GM11168 (cell line): ENCODE results near the gene RAB10.
"Not testable (repeated sequence)": the region's sequence is repeated elsewhere in the genome, so short reads cannot be mapped to it uniquely, and the experiment has no call there.

Experiments used
- in situ Hi-C: fragments of 300-500 bp; cut with MboI; formaldehyde crosslinking; loops from one replicate; pipeline ENCODE4 v1.12.0; 2022; ENCODE audit warnings: low sequenced_read_pairs; ENCODE audit not compliant: unreplicated experiment

Gene RAB10

DNA sequence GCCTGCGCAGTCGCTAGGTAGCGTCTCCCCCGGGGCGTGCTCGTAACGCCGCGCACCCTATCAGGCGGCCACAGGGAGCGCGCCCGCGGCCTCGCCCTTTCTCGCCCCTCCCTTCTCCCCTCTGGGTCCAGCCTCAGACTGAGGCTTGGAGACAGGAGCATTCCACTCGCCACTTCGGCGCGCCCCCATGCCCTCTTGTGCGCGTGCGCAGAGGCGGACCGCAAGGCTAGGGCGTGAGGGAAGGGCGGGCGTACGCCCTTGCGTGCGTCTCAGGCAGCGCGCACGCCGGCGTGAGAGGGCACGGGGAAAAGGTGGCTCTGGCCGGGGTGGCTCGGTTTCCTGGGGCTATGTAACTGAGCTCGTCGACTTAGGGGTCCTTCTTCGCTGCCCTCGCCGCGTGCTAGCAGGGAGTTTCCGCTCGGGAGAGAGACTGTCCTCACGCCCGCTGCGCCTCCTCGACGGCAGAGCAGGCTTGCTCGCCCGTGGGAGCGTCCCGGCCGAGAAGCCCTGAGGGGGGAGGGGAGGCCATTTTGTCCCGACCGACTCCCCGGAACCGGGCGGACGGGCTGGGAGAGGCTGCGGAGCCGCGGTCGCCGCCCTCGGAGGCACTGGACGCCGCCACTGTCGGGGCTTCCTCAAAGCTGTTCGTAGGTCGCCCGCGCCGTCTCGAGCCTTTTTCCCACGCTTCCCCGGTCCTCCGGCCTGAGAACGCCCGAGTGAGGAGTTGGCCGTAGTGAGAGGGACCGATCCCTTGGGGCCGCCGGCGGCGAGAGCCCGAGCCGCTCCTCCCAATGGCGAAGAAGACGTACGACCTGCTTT is at the start of gene RAB10:
RAB10 (plus strand) TSS at position 267 of the 819 bp plus-strand sequence; CDS start at position 792, 525 bp downstream.
- in situ Hi-C loops: no loop called here

DNA sequence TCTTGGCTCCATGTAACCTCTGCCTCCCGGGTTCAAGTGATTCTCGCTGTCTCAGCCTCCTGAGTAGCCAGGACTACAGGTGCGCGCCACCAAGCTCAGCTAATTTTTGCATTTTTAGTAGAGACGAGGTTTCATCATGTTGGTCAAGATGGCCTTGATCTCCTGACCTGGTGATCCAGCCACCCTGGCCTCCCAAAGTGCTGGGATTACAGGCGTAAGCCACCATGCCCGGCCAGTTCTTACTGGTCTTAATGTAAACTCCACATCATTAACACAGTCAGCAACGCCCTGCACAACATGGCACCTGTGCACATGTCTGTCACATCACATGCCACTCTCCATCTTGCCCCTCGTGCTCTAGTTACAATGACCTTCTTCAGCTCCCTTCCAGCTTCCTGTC is 45.8 kb upstream of the RAB10 start:
- in situ Hi-C loops: loop anchor here (10.0 kb wide), 1 partner anchor 157 kb away; no protein-coding TSS in a partner anchor

DNA sequence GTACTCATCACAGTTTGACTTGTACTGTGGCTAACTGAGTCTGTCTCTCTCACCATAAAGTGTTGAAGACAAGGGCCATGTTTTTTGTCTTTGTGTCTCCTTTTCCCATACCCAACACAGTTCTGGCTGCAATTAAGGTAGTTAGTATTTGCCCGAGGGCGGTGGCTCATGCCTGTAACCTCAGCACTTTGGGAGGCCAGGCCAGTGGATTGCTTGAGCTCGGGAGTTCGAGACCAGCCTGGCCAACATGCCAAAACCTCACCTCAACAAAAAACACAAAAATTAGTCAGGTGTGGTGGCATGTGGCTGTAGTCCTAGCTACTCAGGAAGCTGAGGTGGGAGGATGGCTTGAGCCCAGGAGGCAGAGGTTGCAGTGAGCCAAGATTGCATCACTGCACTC is 44.7 kb upstream of the RAB10 start:
- in situ Hi-C loops: loop anchor here (10.0 kb wide), 1 partner anchor 156 kb away; no protein-coding TSS in a partner anchor

DNA sequence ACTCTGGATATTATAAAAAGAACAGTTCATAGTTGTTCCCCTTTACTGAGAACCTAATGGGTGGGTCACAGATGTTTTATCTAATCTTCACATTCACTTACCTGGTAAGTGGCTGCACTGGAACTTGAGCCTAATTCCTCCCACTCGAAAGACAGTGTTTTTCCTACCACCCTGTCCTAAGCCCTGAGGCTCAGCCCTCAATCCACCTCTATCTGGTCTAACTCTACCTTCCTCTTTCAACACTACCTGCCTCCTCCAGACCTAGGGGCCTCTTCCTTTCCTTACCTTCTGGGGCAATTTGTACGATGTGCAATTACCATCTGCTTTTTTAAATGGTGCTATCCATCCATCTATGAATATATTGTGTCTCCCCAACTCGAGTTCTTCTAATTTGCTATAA is 41.9 kb upstream of the RAB10 start:
- in situ Hi-C loops: no loop called here

DNA sequence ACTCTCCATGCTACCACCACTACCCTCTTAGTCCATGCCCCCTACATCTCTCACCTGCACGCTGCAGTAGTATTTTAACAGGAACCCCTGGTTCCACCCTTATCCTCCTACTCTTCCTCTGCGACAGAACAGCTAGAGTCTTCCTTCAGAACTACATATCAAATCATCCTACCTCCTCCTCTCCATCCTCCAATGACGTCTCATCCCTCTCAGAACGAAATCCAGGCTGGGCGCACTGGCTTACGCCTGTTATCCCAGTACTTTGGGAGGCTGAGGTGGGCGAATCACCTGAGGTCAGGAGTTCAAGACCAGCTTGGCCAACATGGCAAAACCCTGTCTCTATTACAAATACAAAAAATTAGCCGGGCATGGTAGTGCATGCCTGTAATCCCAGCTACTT is 41.3 kb upstream of the RAB10 start:
- in situ Hi-C loops: no loop called here

DNA sequence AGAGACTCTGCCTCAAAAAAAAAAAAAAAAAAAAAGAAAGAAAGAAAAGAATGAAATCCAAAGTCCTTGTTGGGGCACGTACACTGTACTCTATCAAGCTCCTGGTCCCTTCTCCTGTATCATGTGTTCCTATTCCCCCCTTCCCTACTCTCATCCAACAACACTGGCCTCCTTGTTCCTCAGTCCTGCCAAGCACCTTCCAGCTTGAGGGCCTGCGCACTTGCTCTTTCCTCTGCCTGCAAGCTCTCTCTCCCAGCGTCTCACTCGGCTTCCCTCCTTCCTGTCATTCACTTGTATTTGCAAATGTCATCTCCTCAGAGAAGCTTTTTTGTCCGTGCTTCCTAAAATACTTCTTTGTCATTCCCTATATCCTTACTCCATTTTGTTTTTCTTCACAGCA is 40.8 kb upstream of the RAB10 start:
- in situ Hi-C loops: no loop called here

DNA sequence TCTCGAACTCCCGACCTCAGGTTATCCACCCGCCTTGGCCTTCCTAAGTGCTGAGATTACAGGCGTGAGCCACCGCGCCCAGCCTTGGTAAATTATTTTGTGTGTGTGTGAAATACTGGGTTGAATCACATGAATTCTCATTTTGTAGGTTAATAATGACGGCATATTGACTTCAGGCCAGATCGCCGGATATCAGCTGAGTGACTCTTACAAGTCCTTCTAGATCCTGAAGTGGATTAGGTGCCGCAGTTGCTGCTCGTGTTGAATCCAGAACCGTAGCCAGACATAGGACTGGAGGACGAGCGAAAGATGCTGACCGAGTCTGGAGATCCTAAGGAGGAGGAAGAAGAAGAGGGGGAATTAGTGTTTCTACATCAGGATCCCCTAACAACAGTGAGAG is 39.4 kb upstream of the RAB10 start:
- in situ Hi-C loops: no loop called here

DNA sequence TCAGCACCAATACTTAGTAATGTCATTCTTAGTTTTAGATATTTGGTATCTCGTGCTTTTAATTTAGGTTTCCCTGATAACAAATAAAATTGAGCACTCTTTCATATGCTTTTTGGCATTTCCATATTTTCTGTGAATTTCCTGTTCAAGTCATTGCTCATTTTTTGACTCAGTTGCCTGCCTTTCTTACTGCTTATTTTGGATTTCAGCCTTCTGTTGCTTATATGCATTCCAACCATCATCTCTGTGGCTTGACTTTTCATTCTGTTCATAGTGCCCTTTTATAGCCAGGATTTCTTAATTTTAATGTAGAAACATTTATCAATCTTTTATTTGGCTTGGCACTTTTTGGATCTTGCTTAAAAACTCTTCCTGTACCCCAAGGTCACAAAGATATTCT is 37.0 kb upstream of the RAB10 start:
- in situ Hi-C loops: no loop called here

DNA sequence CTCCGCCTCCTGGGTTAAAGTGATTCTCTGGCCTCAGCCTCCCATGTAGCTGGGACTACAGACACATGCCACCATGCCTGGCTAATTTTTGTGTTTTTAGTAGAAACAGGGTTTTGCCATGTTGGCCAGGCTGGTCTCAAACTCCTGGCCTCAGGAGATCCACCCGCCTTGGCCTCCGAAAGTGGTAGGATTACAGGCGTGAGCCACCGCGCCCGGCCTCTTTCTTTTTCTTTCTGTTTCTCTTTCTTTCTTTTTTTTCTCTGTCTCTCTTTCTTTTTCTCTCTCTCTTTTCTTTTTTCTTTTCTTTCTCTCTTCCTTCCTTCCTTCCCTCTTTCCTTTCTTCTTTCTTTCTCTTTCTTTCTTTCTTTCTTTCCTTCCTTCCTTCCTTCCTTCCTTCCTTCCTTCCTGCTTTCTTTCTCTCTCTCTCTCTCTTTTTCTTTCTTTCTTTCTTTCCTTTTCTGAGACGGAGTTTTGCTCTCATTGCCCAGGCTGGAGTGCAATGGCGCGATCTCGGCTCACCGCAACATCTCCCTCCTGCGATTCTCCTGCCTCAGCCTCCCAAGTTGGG is 35.0 kb upstream of the RAB10 start:
- in situ Hi-C loops: not testable (repeated sequence)

DNA sequence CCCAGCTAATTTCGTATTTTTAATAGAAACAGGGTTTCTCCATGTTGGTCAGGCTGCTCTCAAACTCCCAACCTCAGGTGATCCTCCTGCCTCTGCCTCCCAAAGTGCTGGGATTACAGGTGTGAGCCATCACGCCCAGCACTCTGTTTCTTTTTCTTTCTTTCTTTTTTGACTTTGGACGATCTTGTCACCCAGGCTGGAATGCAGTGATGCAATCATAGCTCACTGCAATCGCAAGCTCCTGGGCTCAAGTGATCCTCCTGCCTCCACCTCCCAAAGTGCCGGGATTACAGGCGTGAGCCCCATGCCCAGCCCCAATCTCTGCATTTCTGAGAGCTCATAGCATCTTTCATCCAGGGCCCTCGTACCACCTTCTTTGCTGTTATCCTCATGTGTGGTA is 34.5 kb upstream of the RAB10 start:
- in situ Hi-C loops: not testable (repeated sequence)

DNA sequence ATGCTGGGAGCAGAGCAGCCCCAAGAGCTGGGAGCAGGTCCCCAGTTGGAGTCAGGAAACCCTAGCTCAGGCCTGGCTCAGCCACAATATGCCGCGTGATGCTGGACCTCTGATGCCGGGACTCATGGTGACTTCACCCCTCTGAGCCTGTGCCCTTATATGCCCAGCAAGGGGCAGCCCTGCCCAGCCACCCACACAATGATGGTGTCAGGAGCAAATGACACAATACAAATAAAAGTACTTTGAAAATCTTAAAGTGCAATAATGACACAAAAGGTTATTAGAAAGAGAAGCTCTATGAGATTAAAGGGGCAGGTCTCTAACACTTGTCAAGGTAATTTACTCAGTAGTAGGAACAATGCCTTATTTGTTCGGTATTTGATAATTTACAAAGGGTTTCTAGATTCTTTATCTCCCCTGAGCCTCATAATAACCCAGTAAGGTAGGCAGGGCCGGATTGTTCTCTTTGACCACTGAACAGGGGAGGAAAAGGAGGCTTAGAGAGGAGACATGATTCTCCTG is 33.3 kb upstream of the RAB10 start:
- in situ Hi-C loops: no loop called here

DNA sequence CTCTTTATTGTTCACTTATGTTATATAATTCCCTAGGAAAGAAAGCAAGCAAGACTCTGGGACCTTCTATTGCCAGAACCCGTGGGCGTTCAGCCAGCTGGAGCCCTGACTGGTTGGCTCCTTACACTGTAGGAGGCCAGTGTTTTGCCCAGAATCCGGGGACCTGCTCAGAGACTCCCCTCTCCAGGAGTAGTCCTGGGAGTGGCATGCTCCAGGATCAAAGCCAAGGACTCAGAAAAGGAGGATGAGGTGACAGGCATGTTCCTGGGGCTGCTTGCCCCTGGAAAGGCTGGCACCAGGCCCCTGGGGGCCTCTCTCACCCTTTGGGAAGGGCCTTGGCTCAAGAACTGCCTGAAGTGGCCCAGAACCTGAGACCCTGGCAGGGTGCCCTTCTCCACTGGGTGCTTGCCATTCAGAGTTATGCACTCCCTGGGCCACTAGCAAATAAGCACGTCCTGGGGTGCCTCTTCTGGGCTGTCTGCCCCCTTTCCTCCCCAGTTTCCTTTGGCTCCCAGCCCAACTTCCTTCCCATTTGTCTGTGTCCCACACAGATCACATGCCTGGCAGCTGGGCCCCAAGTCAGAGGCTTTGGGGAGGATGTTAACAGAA is 32.0 kb upstream of the RAB10 start:
- in situ Hi-C loops: no loop called here

DNA sequence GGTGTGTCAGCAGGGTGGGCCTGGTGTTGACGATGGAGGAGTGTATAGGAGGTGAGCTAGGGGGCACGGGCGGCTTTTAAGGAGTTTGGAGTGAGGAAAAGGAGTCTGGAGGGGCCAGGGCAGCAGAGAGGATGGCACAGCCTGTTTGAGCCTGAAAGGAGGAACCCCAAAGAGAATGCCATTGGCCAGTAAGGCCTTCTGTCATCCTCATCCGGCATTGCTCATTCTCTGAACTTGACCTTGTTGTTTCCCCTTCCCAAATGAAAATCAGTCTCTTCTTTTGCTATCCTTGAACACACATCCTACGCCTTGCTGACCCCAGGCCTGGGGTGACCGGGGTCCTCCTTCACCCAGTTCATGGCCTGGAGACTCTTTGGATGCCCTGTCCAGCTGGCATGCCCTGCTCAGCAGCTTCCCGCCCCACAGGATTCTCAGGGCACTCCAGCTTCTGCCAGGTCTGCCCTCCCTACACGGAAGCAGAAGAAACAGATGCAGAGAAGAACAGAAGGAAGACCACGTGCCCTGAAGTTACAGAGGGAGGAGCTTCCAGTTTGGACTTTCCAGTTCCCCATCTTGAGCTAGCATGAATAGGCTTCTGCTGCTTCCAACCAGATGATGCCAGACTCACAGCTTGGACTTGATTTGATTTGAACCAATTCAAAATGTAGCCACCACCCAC is 31.1 kb upstream of the RAB10 start:
- in situ Hi-C loops: no loop called here

DNA sequence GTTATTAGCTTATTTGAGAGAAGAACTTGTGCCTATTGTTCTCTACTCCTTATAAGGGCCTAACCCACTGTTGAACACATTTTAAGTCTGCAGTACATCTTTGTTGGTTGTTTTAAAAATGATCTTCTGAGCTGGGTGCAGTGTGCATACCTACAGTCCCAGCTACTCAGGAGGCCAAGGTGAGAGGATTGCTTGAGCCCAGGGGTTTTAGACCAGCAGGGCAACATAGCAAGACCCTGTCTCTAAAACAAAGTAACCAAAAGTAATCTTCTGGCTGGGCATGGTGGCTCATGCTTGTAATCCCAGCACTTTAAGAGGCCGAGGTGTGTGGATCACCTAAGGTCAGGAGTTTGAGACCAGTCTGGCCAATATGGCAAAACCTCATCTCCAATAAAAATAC is 25.8 kb upstream of the RAB10 start:
- in situ Hi-C loops: no loop called here

DNA sequence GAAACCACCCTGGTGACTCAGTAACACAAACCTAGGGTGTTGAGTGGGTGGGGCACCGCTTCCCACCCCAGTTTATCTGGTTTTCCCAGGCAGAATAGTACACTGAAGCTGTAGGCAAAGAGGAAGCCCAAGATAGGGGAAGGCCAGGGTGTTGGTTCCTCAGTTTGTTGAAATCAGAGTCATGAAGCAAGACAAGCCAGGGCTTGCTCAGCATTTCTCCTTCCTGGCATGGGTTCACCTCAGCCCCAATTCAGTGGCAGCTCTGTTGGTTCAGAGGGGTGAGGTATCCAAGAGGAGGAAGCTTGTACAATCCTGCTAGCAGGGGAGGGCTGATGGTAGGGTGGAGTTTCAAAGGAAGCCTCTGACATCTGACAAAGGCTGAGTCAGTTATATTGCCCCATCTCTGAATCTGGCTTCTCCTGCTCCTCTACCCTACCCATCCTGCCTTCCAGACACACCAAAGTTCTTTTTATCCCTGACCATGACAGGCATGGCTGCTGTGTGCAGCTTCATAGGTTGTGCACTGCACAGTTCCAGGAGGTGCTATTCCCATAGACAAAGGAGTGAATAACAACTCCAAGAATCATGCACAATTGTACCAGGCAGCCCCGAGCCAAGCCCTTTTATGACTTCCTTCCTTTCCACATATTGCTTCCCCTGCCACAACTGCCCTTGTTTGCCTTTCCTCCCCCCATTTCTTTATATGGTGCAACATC is 24.9 kb upstream of the RAB10 start:
- in situ Hi-C loops: no loop called here

DNA sequence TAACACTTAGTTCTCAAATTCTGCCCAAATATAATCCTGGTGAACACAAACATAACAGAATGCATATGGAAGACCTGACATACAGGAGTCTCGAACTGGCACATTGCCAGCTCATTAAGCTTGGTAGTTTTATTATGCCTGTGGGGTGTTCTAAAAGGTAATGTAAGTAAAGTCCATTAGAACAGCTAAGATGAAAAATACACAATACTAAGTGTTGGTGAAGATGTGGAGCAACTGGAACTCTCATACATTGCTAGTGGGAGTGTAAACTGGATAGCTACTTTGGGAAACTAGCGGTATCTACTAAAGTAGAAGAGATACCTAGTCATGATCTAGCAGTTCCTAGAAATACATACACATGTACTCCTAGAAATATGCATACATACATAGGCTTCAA is 24.3 kb upstream of the RAB10 start:
- in situ Hi-C loops: no loop called here

DNA sequence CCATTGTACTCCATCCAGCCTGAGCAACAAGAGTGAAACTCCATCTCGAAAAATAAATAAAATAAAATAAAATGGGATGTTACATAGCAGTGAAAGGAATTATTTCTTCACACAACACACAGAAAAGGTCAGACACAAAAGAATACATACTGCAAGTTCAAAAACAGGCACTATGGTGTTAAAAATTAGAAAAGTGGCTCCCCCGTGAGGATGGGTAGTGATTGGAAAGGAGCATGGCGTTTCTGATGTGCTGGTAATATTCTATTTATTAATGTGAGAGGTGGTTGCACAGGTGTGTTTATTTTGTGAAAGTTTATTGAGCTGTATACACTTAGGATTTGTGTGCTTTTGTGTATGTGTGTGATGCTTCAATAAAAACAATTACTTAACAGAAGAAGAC is 22.9 kb upstream of the RAB10 start:
- in situ Hi-C loops: no loop called here

DNA sequence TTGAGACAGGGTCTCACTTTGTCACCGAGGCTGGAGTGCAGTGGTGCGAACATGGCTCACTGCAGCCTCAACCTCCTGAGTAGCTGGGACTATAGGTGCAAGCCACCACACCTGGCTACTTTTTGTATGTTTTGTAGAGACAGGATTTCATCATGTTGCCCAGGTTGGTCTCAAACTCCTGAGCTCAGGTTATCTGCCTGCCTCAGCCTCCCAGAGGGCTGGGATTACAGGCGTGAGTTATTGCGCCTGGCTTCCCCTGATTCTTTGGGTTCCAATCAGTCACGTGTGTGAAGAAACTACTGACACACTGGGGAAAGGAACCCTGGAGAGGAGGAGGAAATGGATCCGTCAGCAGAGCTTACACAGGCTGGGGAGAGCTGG is 22.3 kb upstream of the RAB10 start:
- in situ Hi-C loops: no loop called here

DNA sequence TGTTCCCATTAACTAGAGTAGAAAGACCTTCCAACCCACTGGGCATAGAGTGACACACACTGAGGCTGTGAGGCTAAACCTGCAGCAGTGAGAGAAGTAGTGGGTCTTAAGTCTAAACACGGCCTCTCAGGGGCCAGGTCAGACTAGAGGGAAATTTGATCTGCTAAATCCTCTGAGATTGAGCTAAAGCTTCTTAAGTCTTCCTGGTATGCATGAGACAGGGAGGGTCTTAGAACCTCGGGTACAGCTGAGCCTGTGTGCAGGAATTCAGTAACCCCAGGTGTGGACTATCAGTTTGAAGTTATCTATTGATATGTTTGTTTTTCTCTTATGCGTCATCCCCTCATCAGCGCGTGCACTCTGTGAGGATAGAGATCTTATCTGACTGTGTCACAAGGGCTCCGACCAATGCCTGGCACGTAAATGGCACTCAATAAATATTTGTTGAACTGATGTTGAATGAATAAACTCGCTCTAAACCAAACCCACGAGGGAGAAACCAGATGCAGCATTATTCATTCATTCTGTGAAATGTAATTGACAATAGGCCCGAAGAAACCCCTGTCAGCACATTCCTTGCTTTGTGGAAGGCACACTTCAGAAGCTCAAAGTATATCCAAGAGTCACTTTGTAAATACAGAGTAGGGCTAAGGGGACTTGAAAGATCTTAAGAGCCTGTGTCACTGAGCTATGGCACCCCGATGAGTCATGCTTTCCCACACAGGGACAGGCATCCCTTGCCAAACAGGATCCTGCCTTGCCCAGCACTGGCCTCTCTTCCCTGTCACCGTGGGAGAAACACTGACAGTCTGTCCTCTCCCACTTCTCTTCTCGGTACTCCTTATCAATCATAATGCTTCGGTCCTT is 21.7 kb upstream of the RAB10 start:
- in situ Hi-C loops: no loop called here
